Measurements from ENCODE around the gene UGT2A1. TPM values are rescaled to one million over a fixed set of nuclear protein-coding genes. Genes with fewer than 3 reads are reported as not detected.
"Not testable (repeated sequence)": the region's sequence is repeated elsewhere in the genome, so short reads cannot be mapped to it uniquely, and the experiment has no call there.

The UGT2A1 gene
- not detected for total RNA-seq
- not detected for polyA plus RNA-seq
- long read RNA-seq, donor 1 = 0 reads
- long read RNA-seq, donor 2 = 0 reads

- Histone ChIP-seq H3K9me3 (ENCODE audit: control insufficient read depth, low read length) (no peaks in the 10 kb centered on the region), H3K27ac (ENCODE audit: low read depth in 1 of 2, low read length in 2 of 2) (no peak within 1 kb of the TSS), H3K4me3 (ENCODE audit: low read length in 2 of 2) (no peak within 1 kb of the TSS), H3K27me3 (ENCODE audit: control insufficient read depth in 1 of 2, insufficient read depth in 2 of 2, low read length in 1 of 2) (no peaks in the 10 kb centered on the region), H3K4me1 (ENCODE audit: control insufficient read depth in 1 of 2, insufficient read depth in 2 of 2, low read length in 2 of 2) (no peaks in the 10 kb centered on the region), H3K36me3 (ENCODE audit: control insufficient read depth in 1 of 2, insufficient read depth in 2 of 2, low read length in 1 of 2) (no peaks in the 10 kb centered on the region)
- intact Hi-C loops (cut with DNase I) = no loop called here
- 92 to 96% methylated on average over 1 of the region's 1 CpG for WGBS, 2 donors
- ATAC-seq (ENCODE audit: low FRiP score) = no peak
- DNase-seq = no peak
Observed at GRCh38 chr4:69653147-69653546, at the start of gene UGT2A1. UGT2A1 (minus strand) TSS chr4:69653247; CDS start chr4:69647644, 5,603 bp downstream.

GRCh38 chr4:69702201-69702600 is 49.2 kb upstream of the UGT2A1 start:
- Histone ChIP-seq H3K4me3 (ENCODE audit: low read length in 2 of 2) (no peak overlapping the region), H3K27me3 (ENCODE audit: control insufficient read depth in 1 of 2, insufficient read depth in 2 of 2, low read length in 1 of 2) (no peaks in the 10 kb centered on the region), H3K9me3 (ENCODE audit: control insufficient read depth, low read length) (peaks cover 3% of the 10 kb centered on the region), H3K27ac (ENCODE audit: low read depth in 1 of 2, low read length in 2 of 2) (no peak overlapping the region), H3K4me1 (ENCODE audit: control insufficient read depth in 1 of 2, insufficient read depth in 2 of 2, low read length in 2 of 2) (no peaks in the 10 kb centered on the region), H3K36me3 (ENCODE audit: control insufficient read depth in 1 of 2, insufficient read depth in 2 of 2, low read length in 1 of 2) (no peaks in the 10 kb centered on the region)
- ATAC-seq (ENCODE audit: low FRiP score) (no peak), DNase-seq (no peak)
- intact Hi-C loops (cut with DNase I) = no loop called here
- 62 to 63% methylated on average over 3 of the region's 3 CpGs for WGBS, 2 donors

GRCh38 chr4:69701696-69702095 is 48.6 kb upstream of the UGT2A1 start:
- Histone ChIP-seq H3K4me3 (ENCODE audit: low read length in 2 of 2) (no peak overlapping the region), H3K36me3 (ENCODE audit: control insufficient read depth in 1 of 2, insufficient read depth in 2 of 2, low read length in 1 of 2) (no peaks in the 10 kb centered on the region), H3K27ac (ENCODE audit: low read depth in 1 of 2, low read length in 2 of 2) (no peak overlapping the region), H3K27me3 (ENCODE audit: control insufficient read depth in 1 of 2, insufficient read depth in 2 of 2, low read length in 1 of 2) (no peaks in the 10 kb centered on the region), H3K4me1 (ENCODE audit: control insufficient read depth in 1 of 2, insufficient read depth in 2 of 2, low read length in 2 of 2) (no peaks in the 10 kb centered on the region), H3K9me3 (ENCODE audit: control insufficient read depth, low read length) (peaks cover 3% of the 10 kb centered on the region)
- intact Hi-C loops (cut with DNase I) = no loop called here
- ATAC-seq (ENCODE audit: low FRiP score) = no peak
- DNase-seq = no peak
- WGBS, 2 donors = 68% methylated on average over 4 of the region's 4 CpGs

GRCh38 chr4:69697536-69698242 is 44.6 kb upstream of the UGT2A1 start:
- Histone ChIP-seq H3K4me1 (ENCODE audit: control insufficient read depth in 1 of 2, insufficient read depth in 2 of 2, low read length in 2 of 2) (no peaks in the 10 kb centered on the region), H3K36me3 (ENCODE audit: control insufficient read depth in 1 of 2, insufficient read depth in 2 of 2, low read length in 1 of 2) (no peaks in the 10 kb centered on the region), H3K4me3 (ENCODE audit: low read length in 2 of 2) (no peak overlapping the region), H3K9me3 (ENCODE audit: control insufficient read depth, low read length) (peaks cover 2% of the 10 kb centered on the region), H3K27me3 (ENCODE audit: control insufficient read depth in 1 of 2, insufficient read depth in 2 of 2, low read length in 1 of 2) (no peaks in the 10 kb centered on the region), H3K27ac (ENCODE audit: low read depth in 1 of 2, low read length in 2 of 2) (no peak overlapping the region)
- intact Hi-C loops (cut with DNase I) = no loop called here
- 93 to 95% methylated on average over 1 of the region's 1 CpG for WGBS, 2 donors
- DNase-seq = no peak
- no peak for ATAC-seq (ENCODE audit: low FRiP score)

GRCh38 chr4:69689599-69689998 is 36.6 kb upstream of the UGT2A1 start:
- Histone ChIP-seq H3K9me3 (ENCODE audit: control insufficient read depth, low read length) (no peaks in the 10 kb centered on the region), H3K27me3 (ENCODE audit: control insufficient read depth in 1 of 2, insufficient read depth in 2 of 2, low read length in 1 of 2) (no peaks in the 10 kb centered on the region), H3K4me1 (ENCODE audit: control insufficient read depth in 1 of 2, insufficient read depth in 2 of 2, low read length in 2 of 2) (no peaks in the 10 kb centered on the region), H3K27ac (ENCODE audit: low read depth in 1 of 2, low read length in 2 of 2) (no peak overlapping the region), H3K4me3 (ENCODE audit: low read length in 2 of 2) (no peak overlapping the region), H3K36me3 (ENCODE audit: control insufficient read depth in 1 of 2, insufficient read depth in 2 of 2, low read length in 1 of 2) (no peaks in the 10 kb centered on the region)
- WGBS, 2 donors = 0% methylated on average over 1 of the region's 1 CpG
- ATAC-seq (ENCODE audit: low FRiP score) (no peak), DNase-seq (no peak)
- intact Hi-C loops (cut with DNase I) = loop anchor here in 1 of 2 donors (5.0 kb wide), 1 partner anchor 193 kb away; no protein-coding TSS in a partner anchor

- DNase-seq (no peak), ATAC-seq (ENCODE audit: low FRiP score) (no peak)
- Histone ChIP-seq H3K36me3 (ENCODE audit: control insufficient read depth in 1 of 2, insufficient read depth in 2 of 2, low read length in 1 of 2) (no peaks in the 10 kb centered on the region), H3K9me3 (ENCODE audit: control insufficient read depth, low read length) (no peaks in the 10 kb centered on the region), H3K4me3 (ENCODE audit: low read length in 2 of 2) (no peak overlapping the region), H3K27me3 (ENCODE audit: control insufficient read depth in 1 of 2, insufficient read depth in 2 of 2, low read length in 1 of 2) (no peaks in the 10 kb centered on the region), H3K27ac (ENCODE audit: low read depth in 1 of 2, low read length in 2 of 2) (no peak overlapping the region), H3K4me1 (ENCODE audit: control insufficient read depth in 1 of 2, insufficient read depth in 2 of 2, low read length in 2 of 2) (no peaks in the 10 kb centered on the region)
- WGBS, 2 donors = 72 to 73% methylated on average over 4 of the region's 4 CpGs
- intact Hi-C loops (cut with DNase I) = loop anchor here in 1 of 2 donors (5.0 kb wide), 1 partner anchor 197 kb away; no protein-coding TSS in a partner anchor
Observed at GRCh38 chr4:69684804-69685203, 31.8 kb upstream of the UGT2A1 start.

- intact Hi-C loops (cut with DNase I) = no loop called here
- H3K4me3 ChIP-seq (ENCODE audit: low read length in 2 of 2) = no peak overlapping the region
- H3K27ac ChIP-seq (ENCODE audit: low read depth in 1 of 2, low read length in 2 of 2) = no peak overlapping the region
- H3K9me3 ChIP-seq (ENCODE audit: control insufficient read depth, low read length) = no peaks in the 10 kb centered on the region
- no peaks in the 10 kb centered on the region for H3K27me3 ChIP-seq (ENCODE audit: control insufficient read depth in 1 of 2, insufficient read depth in 2 of 2, low read length in 1 of 2)
- no peaks in the 10 kb centered on the region for H3K36me3 ChIP-seq (ENCODE audit: control insufficient read depth in 1 of 2, insufficient read depth in 2 of 2, low read length in 1 of 2)
- H3K4me1 ChIP-seq (ENCODE audit: control insufficient read depth in 1 of 2, insufficient read depth in 2 of 2, low read length in 2 of 2) = no peaks in the 10 kb centered on the region
- peak; percentile 26 for ATAC-seq (ENCODE audit: low FRiP score)
- DNase-seq = no peak
Observed at GRCh38 chr4:69668680-69669079, 15.6 kb upstream of the UGT2A1 start.

GRCh38 chr4:69664009-69664408 is 11.0 kb upstream of the UGT2A1 start:
- intact Hi-C loops (cut with DNase I); H3K36me3 ChIP-seq (ENCODE audit: control insufficient read depth in 1 of 2, insufficient read depth in 2 of 2, low read length in 1 of 2); ATAC-seq (ENCODE audit: low FRiP score); H3K4me3 ChIP-seq (ENCODE audit: low read length in 2 of 2); H3K4me1 ChIP-seq (ENCODE audit: control insufficient read depth in 1 of 2, insufficient read depth in 2 of 2, low read length in 2 of 2); H3K27me3 ChIP-seq (ENCODE audit: control insufficient read depth in 1 of 2, insufficient read depth in 2 of 2, low read length in 1 of 2); H3K9me3 ChIP-seq (ENCODE audit: control insufficient read depth, low read length); H3K27ac ChIP-seq (ENCODE audit: low read depth in 1 of 2, low read length in 2 of 2); DNase-seq: not testable (repeated sequence)
- 93 to 95% methylated on average over 22 of the region's 22 CpGs for WGBS, 2 donors

- DNase-seq; H3K4me1 ChIP-seq (ENCODE audit: control insufficient read depth in 1 of 2, insufficient read depth in 2 of 2, low read length in 2 of 2); H3K4me3 ChIP-seq (ENCODE audit: low read length in 2 of 2); H3K9me3 ChIP-seq (ENCODE audit: control insufficient read depth, low read length); H3K27ac ChIP-seq (ENCODE audit: low read depth in 1 of 2, low read length in 2 of 2); H3K36me3 ChIP-seq (ENCODE audit: control insufficient read depth in 1 of 2, insufficient read depth in 2 of 2, low read length in 1 of 2); intact Hi-C loops (cut with DNase I); ATAC-seq (ENCODE audit: low FRiP score); H3K27me3 ChIP-seq (ENCODE audit: control insufficient read depth in 1 of 2, insufficient read depth in 2 of 2, low read length in 1 of 2): not testable (repeated sequence)
- 75 to 76% methylated on average over 4 of the region's 4 CpGs for WGBS, 2 donors
Observed at GRCh38 chr4:69661130-69661803, 8.2 kb upstream of the UGT2A1 start.
